GM19397 (cell line): Measurements from ENCODE around the gene IL36G.

Experiments
- ATAC-seq: cut with Tn5 transposase; IDR thresholded peaks from one replicate; pipeline ENCODE4 v1.9.1; 2021; ENCODE audit warnings: mild to moderate bottlenecking, moderate library complexity; ENCODE audit not compliant: unreplicated experiment

The IL36G gene

GRCh38 chr2:113015655-113016054 lies 37.8 kb downstream of the IL36G start:
- ATAC-seq = no peak

- ATAC-seq = no peak
These were observed 40.7 kb downstream of the IL36G start for GRCh38 chr2:113018509-113018908.

GRCh38 chr2:113021312-113021711 lies 43.5 kb downstream of the IL36G start:
- ATAC-seq = no peak

GRCh38 chr2:113024764-113025163 lies 47.0 kb downstream of the IL36G start:
- ATAC-seq = no peak

- ATAC-seq = no peak
These were observed 47.9 kb downstream of the IL36G start for GRCh38 chr2:113025737-113026136.

GRCh38 chr2:113027691-113028090 lies 49.9 kb downstream of the IL36G start:
- no peak for ATAC-seq

- ATAC-seq = no peak
These were observed 50.3 kb downstream of the IL36G start for GRCh38 chr2:113028112-113028511.

GRCh38 chr2:113032737-113033136 lies 54.9 kb downstream of the IL36G start:
- ATAC-seq = no peak

GRCh38 chr2:113034016-113034415 lies 56.2 kb downstream of the IL36G start:
- no peak for ATAC-seq
